Ishikawa (cell line): Measurements from ENCODE around the gene BUD31.

Experiments
- EP300 ChIP-seq: IDR thresholded peaks from 2 replicates; pipeline ENCODE4 v1.6.1; 2012; ENCODE audit warnings: borderline replicate concordance
- NFIC ChIP-seq: IDR thresholded peaks from 2 replicates; pipeline ENCODE4 v1.6.1; 2012
- RAD21 ChIP-seq: IDR thresholded peaks from 2 replicates; pipeline ENCODE4 v1.6.1; 2012; ENCODE audit warnings: low read depth
- REST ChIP-seq: IDR thresholded peaks from 2 replicates; pipeline ENCODE4 v1.6.1; 2012; ENCODE audit warnings: low read depth, mild to moderate bottlenecking
- TAF1 ChIP-seq: IDR thresholded peaks from 2 replicates; pipeline ENCODE4 v1.6.1; 2012; ENCODE audit warnings: low read depth, mild to moderate bottlenecking
- TCF12 ChIP-seq: IDR thresholded peaks from 2 replicates; pipeline ENCODE4 v1.6.1; 2012; ENCODE audit warnings: low read depth
- TEAD4 ChIP-seq: IDR thresholded peaks from 2 replicates; pipeline ENCODE4 v1.6.1; 2012
- USF1 ChIP-seq: IDR thresholded peaks from 2 replicates; pipeline ENCODE4 v1.6.1; 2012
- YY1 ChIP-seq: IDR thresholded peaks from 2 replicates; pipeline ENCODE4 v1.6.1; 2012; ENCODE audit warnings: low read depth
- ZBTB7A ChIP-seq: IDR thresholded peaks from 2 replicates; pipeline ENCODE4 v1.6.1; 2012; ENCODE audit warnings: low read depth
- TF ChIP-seq, protein P1 (sequence below): IDR thresholded peaks from 2 replicates; pipeline ENCODE4 v1.6.1; 2012

DNA sequence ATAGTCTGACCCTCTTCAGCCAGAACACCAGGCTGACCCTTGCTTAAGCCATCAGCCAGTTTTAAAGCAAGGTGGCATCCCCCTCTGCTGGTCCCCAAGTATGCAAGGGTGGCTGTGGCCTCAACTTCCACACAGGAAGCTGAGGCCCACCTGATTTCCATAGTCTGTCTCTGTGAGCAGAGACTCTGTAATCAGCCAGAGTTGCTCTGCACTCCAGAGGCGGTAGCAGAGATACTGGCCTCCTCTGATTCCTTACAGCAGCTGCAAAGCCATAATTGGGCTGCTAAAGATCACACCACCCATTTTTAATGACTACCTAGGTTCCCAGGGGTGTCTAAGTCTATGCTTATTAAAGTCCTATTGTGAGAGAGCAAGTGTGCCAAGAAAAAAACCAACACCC lies 2.2 kb upstream of the BUD31 start:
- no peak for TF ChIP-seq USF1
- TF ChIP-seq TAF1, result no peak
- no peak for TF ChIP-seq EP300
- no peak for TF ChIP-seq RAD21
- TF ChIP-seq TCF12, result no peak
- TF ChIP-seq, protein P1, sequence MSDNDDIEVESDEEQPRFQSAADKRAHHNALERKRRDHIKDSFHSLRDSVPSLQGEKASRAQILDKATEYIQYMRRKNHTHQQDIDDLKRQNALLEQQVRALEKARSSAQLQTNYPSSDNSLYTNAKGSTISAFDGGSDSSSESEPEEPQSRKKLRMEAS, result no peak
- TF ChIP-seq ZBTB7A, result no peak
- TF ChIP-seq TEAD4, result no peak
- TF ChIP-seq NFIC, result no peak
- no peak for TF ChIP-seq REST
- no peak for TF ChIP-seq YY1
